Measurements from ENCODE around the gene GRM7.

DNA sequence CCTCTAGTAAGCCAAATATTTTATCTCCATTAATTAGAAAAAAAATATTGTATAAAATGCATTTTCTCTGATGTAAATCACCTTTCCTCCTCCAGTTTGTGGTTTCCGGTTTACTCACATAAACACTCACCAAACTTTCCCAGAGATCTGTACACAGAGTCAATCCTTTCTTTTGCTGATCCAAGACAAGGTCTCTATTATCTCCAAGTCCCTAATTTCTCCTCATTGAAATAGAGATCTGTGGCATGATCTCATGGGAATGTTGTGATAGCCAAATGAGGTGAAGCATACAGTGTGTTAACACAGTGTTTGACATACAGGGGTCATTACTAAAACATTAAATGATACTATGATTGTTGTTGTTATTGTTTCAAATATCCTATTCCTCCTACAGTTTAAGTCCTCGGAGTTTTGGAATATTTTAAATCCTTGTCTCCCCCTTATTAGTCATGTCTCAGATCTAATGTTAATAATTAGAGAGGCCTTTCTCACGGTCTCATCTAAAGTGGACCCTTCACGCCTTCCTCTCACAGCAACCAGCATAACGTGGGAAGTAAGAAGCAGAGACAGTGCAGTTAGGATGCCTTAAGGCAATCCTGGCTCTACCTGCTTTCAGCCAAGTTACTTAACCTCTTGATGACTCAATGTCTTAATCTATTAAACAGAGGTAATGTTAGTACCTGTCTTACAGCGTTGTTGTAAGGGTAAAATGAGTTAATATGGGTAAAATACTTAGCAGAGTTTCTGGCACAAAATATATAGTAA lies 333.3 kb downstream of the GRM7 start:
- TF ChIP-seq CTCF (IDR thresholded peaks at IDR 0.05) (no peak), POLR2A (IDR thresholded peaks at IDR 0.05) (no peak)

Measured in body of pancreas (tissue), 4 donors.